NCI-H2107 treated with DMSO at 0.1 percent for 48 hours (cell line): Measurements from ENCODE around the gene FAM83B.
"Not testable (repeated sequence)": the region's sequence is repeated elsewhere in the genome, so short reads cannot be mapped to it uniquely, and the experiment has no call there.

Experiments
- DNase-seq: peaks from one replicate; lab custom pipeline; 2025; ENCODE audit not compliant: unreplicated experiment; lab: John Stamatoyannopoulos, UW

Gene FAM83B

GRCh38 chr6:54971825-54972224 is 125.3 kb downstream of the FAM83B start:
- no peak for DNase-seq

DNA sequence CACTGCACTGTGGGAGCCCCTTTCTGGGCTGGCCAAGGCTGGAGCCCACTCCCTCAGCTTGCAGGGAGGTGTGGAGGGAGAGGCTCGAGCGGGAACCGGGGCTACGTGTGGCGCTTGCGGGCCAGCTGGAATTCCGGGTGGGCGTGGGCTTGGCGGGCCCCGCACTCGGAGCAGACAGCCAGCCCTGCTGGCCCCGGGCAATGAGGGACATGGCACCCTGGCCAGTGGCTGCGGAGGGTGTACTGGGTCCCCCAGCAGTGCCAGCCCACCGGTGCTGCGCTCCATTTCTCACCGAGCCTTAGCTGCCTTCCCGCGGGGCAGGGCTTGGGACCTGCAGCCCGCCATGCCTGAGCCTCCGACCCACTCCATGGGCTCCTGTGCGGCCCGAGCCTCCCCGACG is 132.6 kb downstream of the FAM83B start:
- DNase-seq, result not testable (repeated sequence)

DNA sequence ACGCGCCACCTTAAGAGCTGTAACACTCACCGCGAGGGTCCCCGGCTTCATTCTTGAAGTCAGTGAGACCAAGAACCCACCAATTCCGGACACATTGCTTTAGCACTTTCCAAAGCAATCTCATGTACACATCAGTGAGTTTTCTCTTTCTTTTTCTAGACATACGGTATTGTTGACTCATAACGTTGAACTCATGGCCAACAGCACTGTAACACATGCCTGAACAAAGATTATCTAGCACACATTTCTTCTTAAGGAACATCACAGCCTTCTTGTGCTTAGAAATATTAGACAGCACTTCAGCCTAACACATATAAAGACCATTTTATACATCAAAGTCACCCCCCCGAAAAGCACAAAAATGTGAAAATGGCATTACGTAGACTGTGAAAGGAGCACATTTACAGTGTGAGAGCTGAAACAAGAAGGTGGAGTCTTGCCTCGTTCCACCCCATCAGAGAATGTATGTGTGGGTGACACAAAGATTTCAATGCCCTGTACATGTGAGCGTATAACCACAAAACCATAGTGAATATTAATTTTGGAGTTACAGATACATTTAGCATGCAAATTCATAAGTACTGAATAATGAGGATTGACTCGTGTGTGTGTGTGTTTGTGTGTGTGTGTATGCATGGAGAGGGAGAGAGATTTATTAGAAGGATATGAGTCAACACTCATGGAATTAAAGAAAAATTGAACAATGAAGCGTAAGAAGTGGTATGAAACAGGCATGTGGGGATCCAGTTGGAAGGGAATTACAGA is 134.1 kb downstream of the FAM83B start:
- DNase-seq, result no peak

DNA sequence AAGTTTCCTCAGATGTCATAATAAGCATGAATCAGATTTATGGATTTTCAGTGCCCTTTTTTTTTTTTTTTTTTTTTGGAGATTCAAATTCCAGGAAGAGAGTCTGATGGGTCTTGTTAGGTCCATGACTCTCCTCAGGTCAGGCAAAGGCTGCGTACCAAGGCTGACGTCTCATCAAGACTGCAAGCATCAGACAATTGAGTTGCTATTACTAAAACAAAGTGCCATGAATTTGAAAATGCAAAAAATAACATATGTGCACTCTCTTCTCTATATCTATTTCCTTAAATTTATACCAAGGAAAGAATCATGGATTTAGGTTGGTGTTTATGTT is 134.7 kb downstream of the FAM83B start:
- DNase-seq, result no peak

DNA sequence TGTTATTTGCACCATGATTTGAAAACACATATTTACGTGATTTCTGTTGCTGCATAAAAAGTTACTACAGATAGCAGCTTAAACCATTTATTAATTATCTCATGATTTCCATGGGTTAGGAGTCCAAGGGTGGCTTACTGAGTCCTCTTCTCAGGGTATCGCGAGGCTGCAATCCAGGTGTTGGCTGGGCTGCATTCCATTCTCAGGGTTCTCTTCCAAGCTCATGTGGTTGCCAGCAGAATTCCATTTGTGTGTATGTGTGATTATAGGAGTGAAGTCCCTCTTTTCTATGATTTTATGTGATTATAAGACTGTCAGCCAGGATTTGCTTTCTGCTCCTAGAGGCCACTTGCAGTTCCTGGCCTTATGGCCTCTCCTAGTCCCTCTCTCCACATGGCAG is 135.1 kb downstream of the FAM83B start:
- DNase-seq, result no peak

- DNase-seq, result no peak
Measured at GRCh38 chr6:54987633-54988290, 141.2 kb downstream of the FAM83B start.

DNA sequence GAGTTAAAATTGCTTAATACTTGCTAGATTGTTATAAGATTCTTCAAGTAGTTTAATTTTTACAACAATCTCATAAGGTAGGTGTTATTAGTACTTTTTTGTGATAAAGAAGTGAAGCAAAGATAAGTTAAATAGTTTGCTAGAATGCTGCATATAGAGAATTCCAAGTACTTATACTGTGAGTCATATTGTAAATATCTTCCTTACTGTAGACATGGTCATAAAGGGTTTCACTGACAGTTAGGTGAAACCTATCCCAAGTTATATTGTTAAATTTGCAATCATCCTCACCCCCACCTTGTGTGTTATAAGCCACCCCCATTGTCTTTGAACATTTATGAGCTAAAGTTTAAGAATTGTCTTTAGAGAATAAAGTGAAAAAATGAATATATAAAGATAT is 142.0 kb downstream of the FAM83B start:
- DNase-seq, result no peak

GRCh38 chr6:54990001-54990400 is 143.4 kb downstream of the FAM83B start:
- DNase-seq, result no peak
